IMR-90 (cell line): ENCODE measurements around the gene BRAF.
"Not testable (repeated sequence)": the region's sequence is repeated elsewhere in the genome, so short reads cannot be mapped to it uniquely, and the experiment has no call there.

ENCODE experiments used
- BHLHE40 ChIP-seq: fragments of 150-350 bp; IDR thresholded peaks from 2 replicates; pipeline ENCODE4 v1.6.1; 2016; ENCODE audit warnings: mild to moderate bottlenecking, low read depth, low read length
- CEBPB ChIP-seq: IDR thresholded peaks from 2 replicates; pipeline ENCODE4 v1.6.1; 2012; ENCODE audit warnings: low read depth, low read length, improper control_type of control experiment
- CTCF ChIP-seq: conservative IDR thresholded peaks from 2 replicates; pipeline ENCODE4 v1.5.1; 2012; ENCODE audit warnings: mild to moderate bottlenecking, low read depth, low read length, improper control_type of control experiment
- ELK1 ChIP-seq: fragments of 150-350 bp; IDR thresholded peaks from 2 replicates; pipeline ENCODE4 v1.6.1; 2016; ENCODE audit warnings: low read depth, mild to moderate bottlenecking, low read length, moderate library complexity, borderline replicate concordance
- FOS ChIP-seq: fragments of 150-350 bp; IDR thresholded peaks from 2 replicates; pipeline ENCODE4 v1.6.1; 2016; ENCODE audit warnings: low read depth, low read length
- MAZ ChIP-seq: IDR thresholded peaks from 2 replicates; pipeline ENCODE4 v1.6.1; 2012; ENCODE audit warnings: low read depth, mild to moderate bottlenecking, low read length, improper control_type of control experiment, moderate library complexity, borderline replicate concordance
- MXI1 ChIP-seq: IDR thresholded peaks from 2 replicates; pipeline ENCODE4 v1.6.1; 2012; ENCODE audit warnings: low read depth, mild to moderate bottlenecking, low read length, moderate library complexity, borderline replicate concordance
- NFE2L2 ChIP-seq: fragments of 150-350 bp; IDR thresholded peaks from 2 replicates; pipeline ENCODE4 v1.6.1; 2016; ENCODE audit warnings: low read depth, mild to moderate bottlenecking, low read length
- POLR2A ChIP-seq: IDR thresholded peaks from 2 replicates; pipeline ENCODE4 v1.6.1; 2012; ENCODE audit warnings: mild to moderate bottlenecking, low read depth, low read length
- RAD21 ChIP-seq: IDR thresholded peaks from 2 replicates; pipeline ENCODE4 v1.6.1; 2012; ENCODE audit warnings: low read length, improper control_type of control experiment
- RCOR1 ChIP-seq: IDR thresholded peaks from 2 replicates; pipeline ENCODE4 v1.6.1; 2012; ENCODE audit warnings: mild to moderate bottlenecking, low read length, improper control_type of control experiment; ENCODE audit not compliant: insufficient replicate concordance
- RFX5 ChIP-seq: IDR thresholded peaks from 2 replicates; pipeline ENCODE4 v1.8.0; 2012; ENCODE audit warnings: low read depth, mild to moderate bottlenecking, low read length, moderate library complexity
- SMC3 ChIP-seq: fragments of 150-350 bp; IDR thresholded peaks from 2 replicates; pipeline ENCODE4 v1.6.1; 2016; ENCODE audit warnings: low read depth, mild to moderate bottlenecking, antibody characterized with exemption, low read length, moderate library complexity
- USF2 ChIP-seq: fragments of 150-350 bp; IDR thresholded peaks from 2 replicates; pipeline ENCODE4 v1.6.1; 2017; ENCODE audit warnings: mild to moderate bottlenecking, antibody characterized with exemption, low read length, low read depth

GRCh38 chr7:140927945-140928344, 3.2 kb upstream of the BRAF start:
- TF ChIP-seq MAZ, CTCF, POLR2A, BHLHE40, CEBPB, MXI1, RAD21, FOS, ELK1, SMC3, USF2, NFE2L2, RCOR1, RFX5: not testable (repeated sequence)
